ENCODE measurements around the gene ARL4D. TPM values are rescaled to one million over a fixed set of nuclear protein-coding genes. Genes with fewer than 3 reads are reported as not detected.
A peak's percentile ranks its signal among the peaks of the same experiment; 100 is the strongest.
"Not testable (repeated sequence)": the region's sequence is repeated elsewhere in the genome, so short reads cannot be mapped to it uniquely, and the experiment has no call there.

Gene ARL4D
- total and polyA plus RNA-seq, 2 experiments from 2014 or later, result 35.3 to 99.9 TPM

GRCh38 chr17:43416998-43417890 is 18.5 kb downstream of the ARL4D start:
- Histone ChIP-seq H3K4me3 (no peak overlapping the region), H3K9me3 (ENCODE audit: low read depth) (no peaks in the 10 kb centered on the region), H3K4me2 (peak overlapping the region; percentile 39), H3K36me3 (replicated peaks; ENCODE audit: insufficient read depth, low read depth) (no peaks in the 10 kb centered on the region), H4K20me1 (ENCODE audit: insufficient read depth, poor library complexity, severe bottlenecking) (no peaks in the 10 kb centered on the region), H3K4me1 (ENCODE audit: insufficient read depth) (peaks cover 20% of the 10 kb centered on the region), H3K79me2 (no peaks in the 10 kb centered on the region), H3K27me3 (no peaks in the 10 kb centered on the region), H2AFZ (no peak overlapping the region), H3K9me2 (replicated peaks; ENCODE audit: insufficient read depth) (no peaks in the 10 kb centered on the region), H3K27ac (peak overlapping the region; percentile 70)
- WGBS (ENCODE audit: low lambda C conversion rate, missing lambda C conversion rate), result 50% methylated on average over 13 of the region's 13 CpGs
- TF ChIP-seq CTCF (IDR thresholded peaks at IDR 0.05; ENCODE audit: poor library complexity) (no peak), EZH2phosphoT487 (IDR thresholded peaks at IDR 0.05; ENCODE audit: low read depth, severe bottlenecking, unreplicated experiment) (no peak)
- peak; percentile 44 for DNase-seq (ENCODE audit: low spot score)

- H3K4me3 ChIP-seq, result no peak overlapping the region
- no peaks in the 10 kb centered on the region for H3K36me3 ChIP-seq (replicated peaks; ENCODE audit: insufficient read depth, low read depth)
- no peaks in the 10 kb centered on the region for H3K27me3 ChIP-seq
- peaks cover 20% of the 10 kb centered on the region for H3K4me1 ChIP-seq (ENCODE audit: insufficient read depth)
- H3K27ac ChIP-seq, result peak overlapping the region; percentile 66
- no peaks in the 10 kb centered on the region for H4K20me1 ChIP-seq (ENCODE audit: insufficient read depth, poor library complexity, severe bottlenecking)
- H3K79me2 ChIP-seq, result no peaks in the 10 kb centered on the region
- 52% methylated on average over 18 of the region's 18 CpGs for WGBS (ENCODE audit: low lambda C conversion rate, missing lambda C conversion rate)
- no peaks in the 10 kb centered on the region for H3K9me3 ChIP-seq (ENCODE audit: low read depth)
- peak; percentile 79 for DNase-seq (ENCODE audit: low spot score)
- TF ChIP-seq EZH2 (IDR thresholded peaks at IDR 0.05; ENCODE audit: borderline replicate concordance) (no peak), CTCF (IDR thresholded peaks at IDR 0.05; ENCODE audit: poor library complexity) (no peak), EZH2phosphoT487 (IDR thresholded peaks at IDR 0.05; ENCODE audit: low read depth, severe bottlenecking, unreplicated experiment) (no peak)
- H3K9me2 ChIP-seq (replicated peaks; ENCODE audit: insufficient read depth), result no peaks in the 10 kb centered on the region
- no peak overlapping the region for H3K4me2 ChIP-seq
- no peak overlapping the region for H2AFZ ChIP-seq
Observed at GRCh38 chr17:43418441-43419374, 19.9 kb downstream of the ARL4D start.

- not testable (repeated sequence) for H3K27ac ChIP-seq
Observed at GRCh38 chr17:43419375-43419882, 20.6 kb downstream of the ARL4D start.

More at GRCh38 chr17:43419375-43419882, 20.6 kb downstream of the ARL4D start:
- H3K4me3 ChIP-seq; DNase-seq (ENCODE audit: low spot score); H3K79me2 ChIP-seq; H3K9me2 ChIP-seq (replicated peaks; ENCODE audit: insufficient read depth); H2AFZ ChIP-seq; H3K9me3 ChIP-seq (ENCODE audit: low read depth); H4K20me1 ChIP-seq (ENCODE audit: insufficient read depth, poor library complexity, severe bottlenecking); H3K4me2 ChIP-seq; H3K36me3 ChIP-seq (replicated peaks; ENCODE audit: insufficient read depth, low read depth); H3K27me3 ChIP-seq: not testable (repeated sequence)
- peaks cover 20% of the 10 kb centered on the region for H3K4me1 ChIP-seq (ENCODE audit: insufficient read depth)
- 92% methylated on average over 17 of the region's 17 CpGs for WGBS (ENCODE audit: low lambda C conversion rate, missing lambda C conversion rate)
